Measurements from ENCODE around the gene CCDC187.

CCDC187 gene

DNA sequence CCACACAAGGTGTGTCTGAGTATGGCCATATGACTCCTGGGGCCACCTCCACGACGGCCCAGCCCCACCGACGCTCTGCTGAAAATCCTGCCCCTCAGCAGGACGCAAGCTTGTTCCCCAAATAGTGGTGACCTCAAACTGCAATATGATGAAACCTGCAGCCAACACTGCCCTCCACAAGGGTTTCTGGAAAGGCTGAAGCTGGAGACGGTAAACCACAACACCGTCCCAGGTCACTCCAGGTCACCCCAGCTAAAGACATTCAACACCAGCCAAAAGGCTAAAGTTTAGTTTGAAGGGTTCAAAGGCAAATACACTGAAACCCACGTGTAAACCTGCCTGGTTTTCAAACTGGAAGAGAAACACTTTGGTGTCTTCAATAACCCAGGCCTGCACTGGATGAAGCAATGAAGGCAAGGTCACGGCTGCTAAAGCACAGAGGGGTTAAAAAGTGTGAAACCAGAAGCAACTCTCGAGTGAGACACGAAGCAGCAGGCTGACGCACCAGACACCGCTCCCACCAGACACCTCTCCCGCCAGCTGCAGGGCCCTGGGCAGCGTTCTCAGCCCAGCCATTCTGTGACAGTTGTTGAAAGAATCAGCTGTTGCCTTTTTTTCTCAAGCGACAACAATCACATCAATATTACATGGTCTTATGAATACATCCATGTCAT lies 97.2 kb downstream of the CCDC187 start:
- Histone ChIP-seq H3K79me2 (ENCODE audit: insufficient read depth, low read length) (no peaks in the 10 kb centered on the region), H3K27ac (ENCODE audit: low read length) (no peak overlapping the region), H3K4me3 (ENCODE audit: low read depth in 1 of 2, low read length in 2 of 2) (no peak overlapping the region), H3K36me3 (ENCODE audit: insufficient read depth, low read length) (peaks cover 13% of the 10 kb centered on the region), H3K9me3 (ENCODE audit: insufficient read depth, low read length, severe bottlenecking) (no peaks in the 10 kb centered on the region), H2AFZ (ENCODE audit: low read depth, low read length) (no peak overlapping the region), H3K9ac (ENCODE audit: low read depth, low read length) (no peak overlapping the region), H3K4me2 (ENCODE audit: insufficient read depth, low read length) (no peak overlapping the region), H3K27me3 (ENCODE audit: insufficient read depth, low read length, poor library complexity) (no peaks in the 10 kb centered on the region), H3K4me1 (ENCODE audit: insufficient read depth, low read length) (no peaks in the 10 kb centered on the region), H4K20me1 (ENCODE audit: insufficient read depth, low read length) (peaks cover 15% of the 10 kb centered on the region)
- ATAC-seq (ENCODE audit: insufficient read depth, low read depth) (no peak), DNase-seq (no peak)
- TF ChIP-seq EZH2 (IDR thresholded peaks at IDR 0.05; ENCODE audit: borderline replicate concordance, low read depth, low read length, severe bottlenecking) = no peak
- TF ChIP-seq, protein P1, sequence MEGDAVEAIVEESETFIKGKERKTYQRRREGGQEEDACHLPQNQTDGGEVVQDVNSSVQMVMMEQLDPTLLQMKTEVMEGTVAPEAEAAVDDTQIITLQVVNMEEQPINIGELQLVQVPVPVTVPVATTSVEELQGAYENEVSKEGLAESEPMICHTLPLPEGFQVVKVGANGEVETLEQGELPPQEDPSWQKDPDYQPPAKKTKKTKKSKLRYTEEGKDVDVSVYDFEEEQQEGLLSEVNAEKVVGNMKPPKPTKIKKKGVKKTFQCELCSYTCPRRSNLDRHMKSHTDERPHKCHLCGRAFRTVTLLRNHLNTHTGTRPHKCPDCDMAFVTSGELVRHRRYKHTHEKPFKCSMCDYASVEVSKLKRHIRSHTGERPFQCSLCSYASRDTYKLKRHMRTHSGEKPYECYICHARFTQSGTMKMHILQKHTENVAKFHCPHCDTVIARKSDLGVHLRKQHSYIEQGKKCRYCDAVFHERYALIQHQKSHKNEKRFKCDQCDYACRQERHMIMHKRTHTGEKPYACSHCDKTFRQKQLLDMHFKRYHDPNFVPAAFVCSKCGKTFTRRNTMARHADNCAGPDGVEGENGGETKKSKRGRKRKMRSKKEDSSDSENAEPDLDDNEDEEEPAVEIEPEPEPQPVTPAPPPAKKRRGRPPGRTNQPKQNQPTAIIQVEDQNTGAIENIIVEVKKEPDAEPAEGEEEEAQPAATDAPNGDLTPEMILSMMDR (IDR thresholded peaks at IDR 0.05; ENCODE audit: borderline replicate concordance, extremely low read depth, low read length, poor library complexity, severe bottlenecking) = no peak

DNA sequence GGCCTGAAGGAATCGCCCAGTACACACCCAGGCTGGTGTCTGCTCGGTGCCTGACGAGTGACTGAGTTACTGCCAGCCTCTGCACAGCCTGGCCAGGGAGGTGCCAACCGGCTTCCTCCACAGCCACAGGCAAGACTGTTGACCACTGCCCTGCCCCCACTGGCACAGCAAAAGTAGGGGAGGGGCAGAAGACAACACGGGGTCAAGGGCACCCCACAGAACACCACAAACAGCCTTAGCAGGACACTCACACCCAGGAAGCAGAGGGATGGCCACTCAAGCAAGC lies 98.2 kb downstream of the CCDC187 start:
- no peak for DNase-seq
- no peak for ATAC-seq (ENCODE audit: insufficient read depth, low read depth)
- Histone ChIP-seq H3K4me1 (ENCODE audit: insufficient read depth, low read length) (no peaks in the 10 kb centered on the region), H3K9ac (ENCODE audit: low read depth, low read length) (no peak overlapping the region), H3K4me3 (ENCODE audit: low read depth in 1 of 2, low read length in 2 of 2) (no peak overlapping the region), H4K20me1 (ENCODE audit: insufficient read depth, low read length) (peaks cover 15% of the 10 kb centered on the region), H3K79me2 (ENCODE audit: insufficient read depth, low read length) (no peaks in the 10 kb centered on the region), H3K4me2 (ENCODE audit: insufficient read depth, low read length) (no peak overlapping the region), H3K36me3 (ENCODE audit: insufficient read depth, low read length) (peaks cover 6% of the 10 kb centered on the region; the same call in 1 of the 2 replicates), H2AFZ (ENCODE audit: low read depth, low read length) (no peak overlapping the region), H3K27ac (ENCODE audit: low read length) (no peak overlapping the region), H3K9me3 (ENCODE audit: insufficient read depth, low read length, severe bottlenecking) (no peaks in the 10 kb centered on the region), H3K27me3 (ENCODE audit: insufficient read depth, low read length, poor library complexity) (no peaks in the 10 kb centered on the region)
- TF ChIP-seq, protein P1 (IDR thresholded peaks at IDR 0.05; ENCODE audit: borderline replicate concordance, extremely low read depth, low read length, poor library complexity, severe bottlenecking) = no peak
- no peak for TF ChIP-seq EZH2 (IDR thresholded peaks at IDR 0.05; ENCODE audit: borderline replicate concordance, low read depth, low read length, severe bottlenecking)

DNA sequence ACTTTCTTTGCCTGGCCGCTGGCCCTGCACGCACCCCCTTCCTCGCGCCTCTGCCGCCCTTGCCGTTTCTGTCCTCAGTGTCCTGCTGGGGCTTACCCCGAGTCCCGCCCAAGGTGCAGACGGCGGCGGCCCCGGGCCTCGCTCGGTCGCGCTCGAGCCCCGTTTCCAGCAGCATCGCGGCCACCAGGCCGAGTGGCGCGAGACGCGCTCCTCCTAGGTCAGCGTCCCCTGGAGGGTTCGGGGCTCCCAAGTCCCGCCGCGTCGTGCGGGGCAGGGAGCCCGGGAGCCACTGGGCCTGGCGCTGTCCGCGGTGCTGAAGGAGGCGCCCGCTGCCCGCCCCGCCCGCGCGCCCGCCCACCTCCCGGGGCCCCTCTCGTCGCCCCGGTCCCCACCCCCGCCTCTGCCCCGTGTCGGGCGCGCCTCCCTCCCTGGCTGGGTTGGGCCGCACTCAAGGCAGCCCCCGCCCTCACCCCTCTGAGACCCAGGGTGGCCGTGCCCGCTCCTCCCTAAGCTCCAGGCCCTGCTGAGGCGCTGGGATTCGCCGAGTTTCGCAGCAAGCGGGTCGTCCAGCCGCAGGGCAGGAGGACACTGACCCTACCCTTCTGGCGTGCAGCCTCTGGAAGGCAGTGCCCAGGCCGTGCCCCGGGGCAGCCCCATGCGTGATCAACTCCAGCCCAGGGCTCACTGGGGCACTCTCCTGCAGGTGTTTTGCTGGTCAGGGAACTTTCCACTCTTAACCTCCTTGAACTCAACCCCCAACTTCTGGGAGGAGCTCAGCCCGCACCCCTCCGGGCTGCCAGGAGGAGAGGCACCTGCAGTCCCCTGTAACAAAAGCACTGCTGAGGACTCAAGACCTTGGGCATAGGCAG lies 98.8 kb downstream of the CCDC187 start, which contains the start of gene LHX3:
TSS of gene LHX3 (minus strand) at position 291 of the 869 bp plus-strand sequence. CDS start at position 175, 116 bp downstream.
- Histone ChIP-seq H3K9me3 (ENCODE audit: insufficient read depth, low read length, severe bottlenecking) (no peaks in the 10 kb centered on the region), H3K4me3 (ENCODE audit: low read depth in 1 of 2, low read length in 2 of 2) (no peak within 1 kb of the TSS), H3K79me2 (ENCODE audit: insufficient read depth, low read length) (no peaks in the 10 kb centered on the region), H3K27me3 (ENCODE audit: insufficient read depth, low read length, poor library complexity) (no peaks in the 10 kb centered on the region), H3K36me3 (ENCODE audit: insufficient read depth, low read length) (peaks cover 6% of the 10 kb centered on the region; the same call in 1 of the 2 replicates), H3K4me1 (ENCODE audit: insufficient read depth, low read length) (no peaks in the 10 kb centered on the region), H3K27ac (ENCODE audit: low read length) (no peak within 1 kb of the TSS), H2AFZ (ENCODE audit: low read depth, low read length) (no peak within 1 kb of the TSS), H3K9ac (ENCODE audit: low read depth, low read length) (no peak within 1 kb of the TSS), H3K4me2 (ENCODE audit: insufficient read depth, low read length) (no peak within 1 kb of the TSS), H4K20me1 (ENCODE audit: insufficient read depth, low read length) (peaks cover 15% of the 10 kb centered on the region)
- no peak for DNase-seq
- ATAC-seq (ENCODE audit: insufficient read depth, low read depth) = 0 out of 3 replicates have a peak, but pooled peaks have one; percentile 45
- TF ChIP-seq, protein P1 (IDR thresholded peaks at IDR 0.05; ENCODE audit: borderline replicate concordance, extremely low read depth, low read length, poor library complexity, severe bottlenecking) = no peak
- TF ChIP-seq EZH2 (IDR thresholded peaks at IDR 0.05; ENCODE audit: borderline replicate concordance, low read depth, low read length, severe bottlenecking) = no peak
